Body of pancreas (tissue), 4 donors: ENCODE data around the gene SCAANT1.

Experiments used
- CTCF ChIP-seq, 7 experiments: fragments of 450-650 bp in 4 of 7; fragments of 200-600 bp in 3 of 7; sonication (generic) in 3 of 7; IDR thresholded peaks; one replicate each; pipeline ENCODE4 v1.5.1; 2016 to 2019; ENCODE audit warnings: antibody characterized with exemption in 7 of 7
- POLR2A ChIP-seq, 3 donors: fragments of 450-650 bp; IDR thresholded peaks; one replicate each; pipeline ENCODE4 v1.6.1; 2016; ENCODE audit warnings: antibody characterized with exemption in 3 of 3, mild to moderate bottlenecking in 2 of 3

- TF ChIP-seq CTCF (IDR thresholded peaks at IDR 0.05) (no peak), POLR2A (IDR thresholded peaks at IDR 0.05) (no peak)
Measured at GRCh38 chr3:63869940-63870614, 42.1 kb downstream of the SCAANT1 start.
